GM19324 (cell line): ENCODE results near the gene SELENBP1.
"Not testable (repeated sequence)": the region's sequence is repeated elsewhere in the genome, so short reads cannot be mapped to it uniquely, and the experiment has no call there.

Source experiments
- ATAC-seq: cut with Tn5 transposase; IDR thresholded peaks from one replicate; pipeline ENCODE4 v1.9.1; 2021; ENCODE audit warnings: mild to moderate bottlenecking, moderate library complexity; ENCODE audit not compliant: unreplicated experiment, low FRiP score

SELENBP1 gene

DNA sequence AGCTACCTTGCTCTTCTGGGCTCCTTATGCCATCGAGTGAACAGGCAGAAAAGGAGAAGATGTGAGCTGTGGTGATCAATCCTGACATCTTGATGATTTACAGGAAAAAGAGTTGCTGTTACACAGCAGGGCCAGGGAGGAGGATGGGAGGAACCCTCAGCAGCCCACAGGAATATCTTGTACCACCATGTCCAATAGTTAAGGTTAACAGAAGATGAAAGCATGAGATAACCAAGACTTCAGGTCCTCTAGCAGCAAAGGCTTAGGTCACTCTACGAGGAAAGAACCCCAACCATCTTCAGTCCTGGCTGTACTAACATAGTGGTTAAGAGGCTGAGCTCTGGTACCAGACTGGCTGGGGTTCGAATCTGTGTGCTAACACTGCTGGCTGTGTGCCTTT is 12.1 kb upstream of the SELENBP1 start:
- ATAC-seq: no peak

DNA sequence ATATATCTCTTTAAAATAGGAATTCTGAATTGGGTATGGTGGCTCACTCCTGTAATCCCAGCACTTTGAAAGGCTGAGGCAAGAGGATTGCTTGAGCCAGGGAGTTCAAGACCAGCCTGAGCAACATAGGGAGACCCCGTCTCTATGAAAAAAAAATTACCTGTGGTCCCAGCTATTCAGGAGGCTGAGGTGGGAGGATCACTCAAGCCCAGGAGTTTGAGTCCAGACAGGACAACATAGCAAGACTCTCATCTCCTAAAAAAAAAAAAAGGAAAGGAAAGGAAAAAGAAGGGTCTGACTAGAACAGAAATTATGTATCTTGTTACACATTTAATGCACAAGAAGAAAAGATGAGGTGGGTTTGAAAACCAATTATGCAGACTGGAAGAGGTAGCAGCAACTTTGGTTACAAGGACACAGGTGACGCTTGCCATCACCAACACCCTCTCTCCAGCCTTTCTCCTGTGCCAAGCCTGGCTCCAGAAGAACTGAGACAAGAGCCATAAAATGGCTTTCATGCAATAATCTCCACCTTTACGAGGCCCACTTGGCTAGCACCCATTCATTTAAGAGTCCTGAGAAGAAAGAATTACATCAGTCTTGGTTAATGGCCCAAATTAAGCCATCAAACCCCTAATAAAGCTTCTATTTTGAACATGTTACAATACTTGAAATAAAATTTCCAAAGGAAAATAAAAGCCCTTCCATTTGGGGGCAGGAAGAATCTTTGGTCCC is 4.8 kb upstream of the SELENBP1 start:
- no peak for ATAC-seq

DNA sequence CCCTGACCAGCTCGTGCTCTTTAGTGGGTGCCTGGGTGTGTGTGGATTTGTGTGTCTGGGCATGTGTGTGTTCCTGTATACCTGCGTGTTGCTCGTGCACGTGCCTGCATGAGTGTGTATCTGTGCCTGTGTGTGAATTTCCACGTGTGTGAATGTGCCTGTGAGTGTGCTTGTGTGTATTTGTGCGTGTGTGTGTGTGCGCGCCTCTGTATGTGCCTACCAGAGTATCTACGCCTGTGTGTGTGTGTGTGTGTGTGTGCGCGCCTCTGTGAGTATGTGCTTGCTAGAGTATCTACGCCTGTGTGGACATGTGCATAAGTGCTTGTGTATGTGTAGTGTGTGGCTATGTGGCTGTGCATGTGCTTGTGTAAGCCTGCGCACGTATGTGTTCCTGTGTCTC is 691 bp upstream of the SELENBP1 start:
- no peak for ATAC-seq

DNA sequence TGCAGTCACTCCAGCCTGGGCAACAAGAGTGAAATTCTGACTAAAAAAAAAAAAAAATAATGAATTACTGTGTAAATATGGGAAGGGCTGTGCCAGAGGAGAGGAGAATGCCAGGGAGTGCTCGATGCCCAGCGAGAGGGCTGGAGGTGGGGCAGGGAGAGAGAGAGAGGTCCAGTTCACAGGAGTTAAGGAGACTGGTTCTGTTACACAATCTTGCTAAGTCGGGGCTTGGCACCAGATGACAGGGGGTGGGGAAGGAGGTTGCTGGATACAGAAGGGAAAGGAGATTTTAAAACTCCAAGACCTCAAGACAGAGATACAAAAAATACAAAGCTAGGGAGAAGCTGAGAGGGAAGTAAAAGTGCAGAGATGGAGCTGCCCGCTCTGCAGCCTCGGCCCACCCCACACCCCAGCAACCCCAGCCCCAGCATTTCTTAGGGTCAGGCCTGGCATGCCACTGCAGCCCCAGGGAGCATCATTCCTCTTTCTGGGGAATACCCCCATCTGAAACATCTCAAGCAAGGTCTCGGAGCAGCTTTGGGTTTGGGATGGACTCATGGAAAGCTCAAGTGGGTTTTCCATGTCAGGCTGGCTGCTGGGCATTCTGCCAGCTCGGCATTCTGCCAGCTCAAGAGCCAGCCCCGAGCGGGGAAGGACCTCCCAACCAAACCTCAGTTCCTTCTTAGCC is 991 bp downstream of the SELENBP1 start:
- ATAC-seq: no peak

DNA sequence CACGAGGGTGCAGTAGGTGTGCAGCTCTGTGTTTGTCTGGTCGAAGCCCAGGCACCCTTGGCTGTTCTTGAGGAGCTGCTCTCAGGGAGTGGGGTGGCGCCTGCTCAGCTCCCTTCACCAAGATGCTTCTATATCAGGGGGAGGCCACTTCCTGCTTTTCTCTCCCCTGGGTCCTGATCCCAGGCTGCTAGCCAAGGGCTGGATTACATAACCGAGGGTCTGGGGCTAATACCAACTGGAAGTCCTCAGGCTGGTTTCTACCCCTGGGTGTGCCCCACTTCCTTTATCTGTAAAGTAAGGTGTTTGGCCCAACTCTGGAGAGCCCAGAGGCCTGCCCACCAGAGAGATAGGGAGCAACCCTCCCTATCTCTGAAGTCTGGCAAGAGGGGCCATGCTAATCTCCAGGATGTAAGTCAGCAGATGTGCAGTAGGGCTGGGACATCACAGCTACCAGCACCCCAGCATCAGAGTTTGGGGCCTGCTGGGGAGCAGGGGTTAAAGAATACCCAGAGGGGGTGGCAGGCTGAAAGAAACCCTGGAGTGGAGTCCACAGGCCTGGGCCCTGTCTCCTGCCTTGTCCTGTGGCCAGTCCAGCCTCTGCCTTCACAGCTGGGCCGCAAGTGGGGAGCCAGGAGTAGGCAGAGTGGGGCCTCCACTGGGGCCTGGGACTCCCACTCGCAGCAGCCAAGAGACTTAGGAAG is 2.1 kb downstream of the SELENBP1 start:
- no peak for ATAC-seq

DNA sequence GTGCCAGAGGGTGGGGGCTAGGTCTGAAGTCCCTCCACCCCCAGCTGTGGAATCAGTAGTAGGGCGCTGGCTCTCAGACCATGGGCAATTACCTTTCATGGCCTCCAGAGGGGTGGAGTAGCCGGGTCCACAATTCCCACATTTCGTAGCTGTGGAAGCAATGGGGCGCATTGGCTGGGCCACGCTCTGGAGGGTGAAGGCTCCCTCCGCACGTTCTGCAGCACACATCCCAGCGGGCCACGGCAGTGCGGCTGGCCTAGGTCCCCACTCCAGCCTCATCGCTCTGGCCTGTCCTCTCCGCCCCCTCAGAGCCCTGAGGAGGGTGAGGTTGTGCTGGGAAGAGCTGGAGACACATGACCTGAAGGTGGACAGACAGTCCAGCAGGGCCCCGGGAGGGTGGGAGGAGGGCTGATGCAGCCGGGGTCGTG is 2.9 kb downstream of the SELENBP1 start:
- ATAC-seq: no peak

DNA sequence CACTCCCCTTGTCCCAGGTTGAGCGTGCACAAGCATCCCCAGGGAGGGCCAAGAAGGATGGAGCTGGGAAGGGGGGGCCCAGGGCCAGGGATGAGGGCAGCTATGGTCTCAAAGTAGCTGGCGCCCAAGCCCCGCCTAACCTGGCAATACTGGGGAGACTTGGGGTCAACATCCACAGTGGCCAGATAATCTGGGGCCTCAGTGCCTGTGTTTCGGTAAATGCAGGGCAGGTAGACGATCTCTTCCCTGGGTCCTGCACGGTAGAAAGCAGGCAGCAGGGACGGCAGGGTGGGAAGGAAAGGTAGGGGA is 3.2 kb downstream of the SELENBP1 start:
- no peak for ATAC-seq

DNA sequence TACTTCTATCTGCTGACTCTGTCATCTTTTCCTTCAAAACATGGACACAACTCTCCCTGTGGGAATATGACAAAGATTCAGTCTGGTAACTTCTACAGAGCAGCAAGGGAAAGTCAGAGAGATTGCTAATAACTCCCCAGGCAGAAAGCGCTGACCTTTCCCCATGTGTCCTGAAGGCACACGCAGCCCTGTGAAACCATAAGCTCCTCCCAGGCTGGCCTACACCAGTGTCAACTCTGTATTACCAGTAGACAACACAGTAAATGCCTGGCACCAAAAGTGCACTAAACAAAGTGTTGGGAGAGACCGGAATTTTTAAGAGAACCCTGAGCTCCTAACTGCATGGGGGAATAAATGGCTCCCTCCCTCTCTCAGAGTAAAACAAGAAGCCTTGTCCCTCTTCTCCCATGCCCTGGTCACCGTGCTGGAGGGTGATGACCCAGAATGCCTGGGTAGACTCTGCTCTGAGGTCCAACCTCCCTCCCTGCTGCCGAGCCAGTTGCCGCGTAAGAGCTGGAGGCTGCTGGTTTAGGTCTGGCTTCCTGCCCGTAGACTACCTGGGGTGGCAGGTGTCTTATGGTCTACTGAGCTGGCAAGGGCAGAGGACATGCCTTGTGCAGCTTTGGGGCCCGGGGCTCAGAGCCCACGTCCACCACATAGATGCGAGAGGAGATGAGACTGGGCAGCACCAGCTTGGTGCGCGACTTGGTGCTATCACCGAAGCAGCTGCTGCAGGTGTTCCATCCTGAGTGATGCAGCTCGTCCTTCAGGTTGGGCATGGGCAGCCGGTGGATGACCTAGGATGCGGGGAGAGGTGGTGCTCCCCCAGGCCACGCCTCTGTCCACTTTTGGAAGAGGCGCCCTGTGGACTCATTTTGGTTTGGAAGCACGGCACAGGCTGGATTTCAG is 3.9 kb downstream of the SELENBP1 start:
- ATAC-seq: no peak

DNA sequence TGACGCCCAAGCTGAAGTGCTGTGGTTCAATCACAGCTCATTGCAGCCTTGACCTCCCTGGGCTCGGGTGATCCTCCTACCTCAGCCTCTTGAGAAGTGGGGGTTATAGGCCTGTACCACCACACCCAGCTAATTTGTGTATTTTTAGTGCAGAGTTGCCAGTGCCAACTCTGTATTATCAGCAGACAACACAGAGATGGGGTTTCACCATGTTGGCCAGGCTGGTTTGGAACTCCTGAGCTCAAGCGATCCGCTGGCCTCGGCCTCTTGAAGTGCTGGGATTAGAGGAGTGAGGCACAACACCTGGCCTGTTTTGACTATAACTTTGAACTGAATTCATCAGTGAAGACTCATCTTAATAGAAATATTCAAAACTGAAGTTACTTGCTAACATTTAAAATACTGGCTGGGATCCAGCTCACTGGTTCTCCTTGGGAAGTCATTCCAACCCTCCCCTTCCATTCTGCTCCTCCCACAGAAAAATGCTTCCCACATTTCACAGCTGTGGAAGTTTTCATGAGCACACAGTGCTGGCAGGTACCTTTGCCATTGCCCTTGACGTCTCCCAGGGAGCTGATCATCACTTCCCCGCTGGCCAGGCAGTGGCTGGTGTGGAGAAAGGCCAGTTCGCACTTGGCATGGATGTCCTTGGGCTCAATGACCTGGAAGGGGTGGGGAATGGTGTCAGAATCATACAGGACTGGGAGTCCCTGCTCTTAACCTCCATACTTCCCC is 4.7 kb downstream of the SELENBP1 start:
- ATAC-seq: no peak

DNA sequence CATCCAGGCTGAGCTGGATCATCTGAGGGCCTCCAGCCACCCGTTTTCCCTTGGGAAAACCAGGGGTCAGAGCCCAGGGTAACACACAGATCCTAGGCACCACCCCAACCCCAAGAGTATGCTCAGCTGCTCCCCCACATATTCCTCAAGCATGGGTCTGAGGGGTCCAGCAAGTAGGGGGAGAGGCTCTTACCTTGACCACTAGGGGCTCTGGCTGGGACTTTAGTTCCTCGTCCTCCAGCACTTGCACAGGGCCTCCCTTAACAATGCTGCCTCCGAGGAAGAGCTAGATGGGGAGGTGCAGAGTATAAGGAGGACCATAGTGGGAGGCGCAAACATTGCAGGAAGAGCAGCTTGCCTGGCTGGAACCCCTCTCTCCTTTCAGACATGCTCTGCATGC is 7.5 kb downstream of the SELENBP1 start:
- ATAC-seq: no peak

DNA sequence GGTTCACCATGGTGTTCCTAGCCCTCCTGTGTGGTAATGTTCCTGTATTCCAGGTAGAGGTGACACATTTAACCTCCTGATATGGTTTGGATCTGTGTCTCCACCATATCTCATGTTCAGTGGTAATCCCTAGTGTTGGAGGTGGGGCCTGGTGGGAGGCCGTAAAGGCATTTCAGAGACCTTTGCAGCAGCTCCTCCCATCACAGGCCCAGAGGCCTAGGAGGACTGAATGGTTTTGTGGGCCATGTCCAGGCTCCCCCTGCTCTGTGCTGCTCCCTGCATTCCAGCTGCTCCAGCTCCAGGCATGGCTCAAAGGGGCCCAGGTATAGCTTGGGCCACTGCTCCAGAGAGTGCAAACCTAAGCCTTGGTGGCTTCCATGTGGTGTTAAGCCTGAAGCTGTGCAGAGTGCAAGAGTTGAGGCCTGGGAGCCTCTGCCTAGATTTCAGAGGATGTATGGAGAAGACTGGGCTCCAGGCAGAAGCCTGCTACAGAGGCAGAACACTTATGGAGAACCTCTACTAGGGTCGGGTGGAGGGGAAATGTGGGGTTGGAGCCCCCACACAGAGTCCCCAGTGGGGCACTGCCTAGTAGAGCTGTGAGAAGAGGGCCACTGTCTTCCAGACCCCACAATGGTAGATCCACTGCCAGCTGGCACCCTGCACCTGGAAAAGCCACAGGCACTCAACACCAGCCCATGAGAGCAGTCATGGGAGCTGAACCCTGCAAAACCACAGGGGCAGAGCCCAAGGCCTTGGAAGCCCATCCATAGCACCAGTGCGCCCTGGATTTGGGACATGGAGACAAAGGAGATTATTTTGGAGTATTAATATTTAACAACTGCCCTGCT is 10.0 kb downstream of the SELENBP1 start:
- ATAC-seq: no peak

DNA sequence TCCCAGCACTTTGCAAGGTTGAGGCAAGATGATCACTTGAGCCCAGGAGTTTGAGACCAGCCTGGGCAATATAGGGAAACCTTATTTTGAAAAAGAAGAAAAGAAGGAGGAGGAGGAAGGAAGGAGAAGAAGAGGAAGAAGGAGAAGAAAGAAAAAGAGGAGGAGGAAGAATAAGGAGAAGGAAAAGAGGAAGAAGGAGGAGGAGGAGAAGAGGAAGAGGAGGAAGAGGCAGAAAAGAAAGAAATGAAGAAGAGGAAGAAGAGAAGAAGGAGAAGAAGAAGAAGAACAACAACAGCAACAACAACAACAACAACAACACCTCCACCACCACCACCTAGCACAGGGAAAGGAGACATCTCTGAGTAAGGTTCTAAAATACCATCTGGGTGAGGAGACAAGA is 10.6 kb downstream of the SELENBP1 start:
- no peak for ATAC-seq

DNA sequence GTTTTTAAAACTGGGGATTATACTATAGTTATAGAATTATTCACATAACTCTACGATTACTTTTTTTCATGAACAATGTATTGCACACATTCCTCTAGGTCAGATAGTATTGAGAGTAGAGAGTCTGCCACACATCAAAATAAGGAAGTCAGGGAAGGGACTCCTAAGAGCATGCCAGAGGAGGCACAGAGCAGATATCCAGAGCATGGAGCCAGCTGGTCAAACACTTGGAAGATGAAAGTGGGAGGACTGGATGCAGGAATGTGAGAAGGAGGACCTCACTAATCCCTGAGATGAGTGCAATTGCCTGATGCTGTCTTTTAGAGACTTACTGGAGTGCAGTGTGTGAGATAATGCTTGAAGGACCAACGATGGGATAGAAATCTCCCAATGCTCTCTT is 15.8 kb downstream of the SELENBP1 start:
- no peak for ATAC-seq

DNA sequence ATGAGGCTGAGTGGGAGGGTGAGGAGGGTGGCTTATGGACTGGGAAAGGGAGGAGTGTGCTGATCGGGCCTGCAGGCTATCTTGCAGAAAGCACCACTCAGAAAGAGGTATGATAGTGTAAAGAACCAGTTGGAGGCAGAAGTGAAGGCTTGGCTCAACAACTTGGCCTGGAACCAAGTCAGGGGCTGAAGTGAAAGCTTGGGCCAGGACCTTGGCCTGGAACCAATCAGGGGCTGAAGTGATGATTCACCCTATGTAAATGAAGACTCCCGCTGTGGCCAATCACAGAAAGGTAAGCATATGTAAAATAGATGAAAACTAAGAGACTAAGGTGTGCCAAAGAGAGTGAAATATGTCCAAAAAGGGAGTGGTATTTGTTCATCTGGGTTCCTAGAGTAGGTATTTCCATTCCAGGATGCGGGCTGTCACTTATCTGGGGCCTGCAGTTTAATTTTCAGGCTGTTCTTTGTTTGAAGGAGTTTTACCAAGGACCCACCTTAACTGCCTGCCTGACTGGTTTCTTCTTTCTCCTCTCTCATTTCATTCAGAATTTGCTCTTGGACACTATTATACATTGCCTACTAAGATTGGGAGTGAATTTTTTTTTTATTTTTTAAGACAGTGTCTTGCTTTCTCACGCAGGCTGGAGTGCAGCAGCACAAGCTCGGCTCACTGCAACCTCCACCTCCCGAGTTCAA is 20.3 kb downstream of the SELENBP1 start:
- no peak for ATAC-seq

DNA sequence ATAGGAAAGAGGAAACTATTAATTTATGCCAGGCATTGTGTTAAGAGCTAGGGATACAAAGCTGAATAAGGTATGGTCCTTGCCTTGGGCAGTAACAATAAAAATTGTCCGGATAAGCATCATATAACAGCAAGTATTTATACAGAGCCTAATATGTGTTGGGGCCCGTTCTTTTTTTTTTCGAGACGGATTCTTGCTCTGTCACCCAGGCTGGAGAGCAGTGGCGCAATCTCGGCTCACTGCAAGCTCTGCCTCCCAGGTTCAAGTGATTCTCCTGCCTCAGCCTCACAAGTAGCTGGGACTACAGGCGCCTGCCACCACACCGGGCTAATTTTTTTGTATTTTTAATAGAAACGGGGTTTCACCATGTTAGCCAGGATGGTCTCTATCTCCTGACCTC is 22.2 kb downstream of the SELENBP1 start:
- not testable (repeated sequence) for ATAC-seq

DNA sequence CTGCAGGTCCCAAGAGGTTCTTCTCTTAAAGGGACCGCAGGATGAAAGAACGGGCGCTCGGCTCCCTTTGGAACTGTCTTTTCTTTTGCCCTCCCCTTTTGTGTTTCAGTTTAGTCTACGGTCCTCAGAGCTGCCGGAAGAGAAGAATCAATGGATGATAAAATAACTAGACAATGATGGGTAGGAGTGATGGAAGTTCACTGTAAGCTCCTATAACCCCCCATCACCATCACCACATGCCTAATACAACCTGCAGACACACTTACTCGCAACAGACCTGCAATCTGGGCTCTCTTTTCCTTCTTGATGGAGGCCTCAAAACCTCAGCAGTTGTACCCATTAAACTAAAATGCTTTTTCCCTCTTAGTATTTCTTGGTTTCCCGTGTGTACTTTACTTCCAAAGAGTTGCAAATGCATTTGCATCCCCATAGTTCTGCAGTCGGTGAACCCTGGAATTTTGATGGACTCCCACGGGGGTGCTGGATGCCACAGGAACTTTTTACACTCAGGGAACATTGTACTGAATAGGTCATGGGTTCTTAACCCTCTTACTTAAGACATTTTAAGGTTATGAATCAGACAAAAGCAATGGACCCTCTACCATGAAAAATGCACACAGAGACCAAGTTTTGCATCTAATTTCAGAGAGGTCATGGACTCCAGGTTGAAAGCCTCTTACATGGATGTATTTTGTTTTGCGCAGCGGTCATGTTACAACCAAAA is 24.8 kb downstream of the SELENBP1 start:
- ATAC-seq: no peak

DNA sequence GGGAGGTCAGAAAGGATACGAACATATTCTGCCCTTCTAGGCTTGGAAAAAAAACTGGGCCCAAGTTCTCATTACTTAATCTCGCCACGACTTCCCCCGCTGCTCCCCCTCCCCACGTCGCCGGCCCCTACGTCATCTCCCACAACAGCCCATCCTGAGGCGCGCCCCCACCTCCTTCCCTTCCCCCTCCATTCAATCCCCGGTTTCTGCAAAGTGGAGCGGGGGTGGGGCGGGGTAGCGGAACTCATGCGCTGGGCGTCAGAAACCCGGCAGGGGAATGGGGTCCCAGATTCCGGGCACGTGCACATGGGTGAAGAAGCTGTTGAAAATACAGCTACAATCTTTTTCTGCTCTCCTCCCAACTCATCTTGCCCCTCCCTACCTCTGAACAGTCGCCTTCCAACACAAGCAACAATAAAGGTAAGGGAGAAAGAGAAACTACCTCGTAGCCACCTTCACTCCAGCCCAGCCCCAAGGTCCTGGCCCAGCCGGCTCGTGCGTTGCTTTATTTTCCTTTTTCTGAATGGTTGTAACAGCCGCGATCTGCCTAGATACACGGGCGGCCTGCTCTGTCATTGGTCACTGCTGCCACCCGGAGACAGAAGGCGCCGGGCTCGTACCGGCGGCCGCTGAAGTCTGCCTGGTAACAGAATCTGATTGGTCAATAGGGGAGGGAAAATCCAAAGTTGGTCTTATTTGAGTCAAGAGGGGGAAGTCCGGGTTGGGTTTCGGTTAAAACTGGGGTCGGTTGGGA is 25.6 kb downstream of the SELENBP1 start, which contains the start of gene RFX5:
Gene RFX5 (minus strand): TSS at position 484 of the 754 bp plus-strand sequence. CDS start 932 bp downstream, outside the sequence.
- ATAC-seq: peak; percentile 97
